ELR (cell line): ENCODE results near the gene ZBTB44.
"Not testable (repeated sequence)": the region's sequence is repeated elsewhere in the genome, so short reads cannot be mapped to it uniquely, and the experiment has no call there.

ENCODE experiments used
- DNase-seq: peaks from one replicate; pipeline ENCODE4 v3.0.0-alpha.2; 2015; ENCODE audit warnings: low read depth

The ZBTB44 gene

GRCh38 chr11:130194241-130195023 lies 120.3 kb downstream of the ZBTB44 start:
- DNase-seq: no peak

GRCh38 chr11:130193551-130193950 lies 121.2 kb downstream of the ZBTB44 start:
- not testable (repeated sequence) for DNase-seq

GRCh38 chr11:130192845-130193267 lies 121.9 kb downstream of the ZBTB44 start:
- no peak for DNase-seq

- DNase-seq: no peak
These were observed 122.8 kb downstream of the ZBTB44 start for GRCh38 chr11:130191896-130192295.

GRCh38 chr11:130190371-130190881 lies 124.3 kb downstream of the ZBTB44 start:
- DNase-seq: no peak

- DNase-seq: no peak
These were observed 125.1 kb downstream of the ZBTB44 start for GRCh38 chr11:130189492-130190210.

- DNase-seq: no peak
These were observed 126.0 kb downstream of the ZBTB44 start for GRCh38 chr11:130188585-130189347.

GRCh38 chr11:130188047-130188446 lies 126.7 kb downstream of the ZBTB44 start:
- DNase-seq: no peak

GRCh38 chr11:130187096-130187495 lies 127.6 kb downstream of the ZBTB44 start:
- no peak for DNase-seq

GRCh38 chr11:130183878-130184610 lies 130.7 kb downstream of the ZBTB44 start:
- DNase-seq: no peak

GRCh38 chr11:130181295-130182272 lies 133.1 kb downstream of the ZBTB44 start:
- DNase-seq: peak; percentile 82

- no peak for DNase-seq
These were observed 133.8 kb downstream of the ZBTB44 start for GRCh38 chr11:130180896-130181294.

GRCh38 chr11:130180491-130180890 lies 134.2 kb downstream of the ZBTB44 start:
- no peak for DNase-seq

GRCh38 chr11:130179396-130180306 lies 135.1 kb downstream of the ZBTB44 start:
- DNase-seq: no peak

- no peak for DNase-seq
These were observed 136.0 kb downstream of the ZBTB44 start for GRCh38 chr11:130178441-130179339.

- no peak for DNase-seq
These were observed 136.9 kb downstream of the ZBTB44 start for GRCh38 chr11:130177782-130178181.
